ENCODE data around the gene RIMBP3C. TPM values are rescaled to one million over a fixed set of nuclear protein-coding genes. Genes with fewer than 3 reads are reported as not detected.

The RIMBP3C gene
- total and polyA plus RNA-seq, 2 donors (not counting 1 experiment from before 2014, with no cell fraction given), result 0.22 to 0.89 TPM

GRCh38 chr22:21590809-21591641 is 39.8 kb upstream of the RIMBP3C start:
- Histone ChIP-seq H3K36me3 (replicated peaks in 1 of 2; ENCODE audit: control extremely low read depth in 1 of 2, control insufficient read depth in 1 of 2, extremely low read depth in 1 of 2, insufficient read depth in 2 of 2, low read length in 1 of 2) (peaks cover 0 to 44% of the 10 kb centered on the region in 2 experiments), H3K27me3 (replicated peaks in 1 of 4; ENCODE audit: control extremely low read depth in 1 of 4, control insufficient read depth in 3 of 4, insufficient read depth in 4 of 4, low read length in 3 of 4) (no peaks in the 10 kb centered on the region), H3K79me2 (ENCODE audit: control insufficient read depth, insufficient read depth, low read length) (peaks cover 95% of the 10 kb centered on the region), H3K4me1 (ENCODE audit: control insufficient read depth in 2 of 2, insufficient read depth in 2 of 2, low read length in 2 of 2) (peaks cover 36 to 50% of the 10 kb centered on the region in 2 donors), H3K9me3 (ENCODE audit: control extremely low read depth in 1 of 3, control insufficient read depth in 2 of 3, insufficient read depth in 1 of 3, low read length in 2 of 3) (peaks cover 0 to 5% (median 0%) of the 10 kb centered on the region in 3 donors), H3K4me2 (replicated peaks; ENCODE audit: low read depth, low read length, poor library complexity, severe bottlenecking) (peak overlapping the region; percentile 44), H4K20me1 (ENCODE audit: control insufficient read depth, insufficient read depth, low read length, poor library complexity, severe bottlenecking) (peaks cover 91% of the 10 kb centered on the region), H3K4me3 (ENCODE audit: control extremely low read depth in 1 of 5, extremely low read depth in 1 of 5, insufficient read depth in 1 of 5, low read depth in 2 of 5, low read length in 4 of 5) (no peak overlapping the region), H2AFZ (ENCODE audit: insufficient read depth, low read depth, low read length, poor library complexity, severe bottlenecking) (no peak overlapping the region), H3K27ac (ENCODE audit: low read length in 2 of 2) (peak overlapping the region; percentile 6 to 10), H3K9ac (ENCODE audit: low read length) (peak overlapping the region; percentile 3)
- Mint-ChIP-seq H3K9me3 (ENCODE audit: insufficient read depth) (no peaks in the 10 kb centered on the region), H3K27me3 (no peaks in the 10 kb centered on the region), H3K27ac (peak overlapping the region; percentile 47), H3K4me3 (peak overlapping the region; percentile 66), H3K4me1 (peaks cover 62% of the 10 kb centered on the region)
- ChIA-PET CTCF (interaction anchor here (0.6 kb wide), 1 partner anchor 39 kb away, joined by 3 read pairs; the partner anchor contains the start of gene YDJC), POLR2A (interaction anchor here (0.6 kb wide), 1 partner anchor 13 kb away, joined by 5 read pairs; no protein-coding TSS in a partner anchor)
- TF ChIP-seq EZH2 (IDR thresholded peaks at IDR 0.05; ENCODE audit: borderline replicate concordance, insufficient read depth, low read depth, low read length, poor library complexity, severe bottlenecking) (no peak), CTCF (IDR thresholded peaks at IDR 0.05) (no peak)
- DNase-seq (peak; percentile 72), ATAC-seq (ENCODE audit: low read depth) (peak; percentile 63)
- intact Hi-C loops (cut with micrococcal nuclease), result no loop called here
- 57% methylated on average over 8 of the region's 9 CpGs for WGBS (ENCODE audit: insufficient coverage)

- POLR2A ChIA-PET, result no interaction called here
- WGBS (ENCODE audit: insufficient coverage), result 92% methylated on average over 8 of the region's 8 CpGs
- Histone ChIP-seq H3K4me1 (ENCODE audit: control insufficient read depth in 2 of 2, insufficient read depth in 2 of 2, low read length in 2 of 2) (peaks cover 36 to 50% of the 10 kb centered on the region in 2 donors), H3K27ac (ENCODE audit: low read length in 2 of 2) (peak overlapping the region in 1 of 2 donors; percentile 34), H2AFZ (ENCODE audit: insufficient read depth, low read depth, low read length, poor library complexity, severe bottlenecking) (no peak overlapping the region), H4K20me1 (ENCODE audit: control insufficient read depth, insufficient read depth, low read length, poor library complexity, severe bottlenecking) (peaks cover 90% of the 10 kb centered on the region), H3K9ac (ENCODE audit: low read length) (no peak overlapping the region), H3K4me3 (ENCODE audit: control extremely low read depth in 1 of 5, extremely low read depth in 1 of 5, insufficient read depth in 1 of 5, low read depth in 2 of 5, low read length in 4 of 5) (no peak overlapping the region), H3K9me3 (ENCODE audit: control extremely low read depth in 1 of 3, control insufficient read depth in 2 of 3, insufficient read depth in 1 of 3, low read length in 2 of 3) (peaks cover 0 to 5% (median 0%) of the 10 kb centered on the region in 3 donors), H3K27me3 (replicated peaks in 1 of 4; ENCODE audit: control extremely low read depth in 1 of 4, control insufficient read depth in 3 of 4, insufficient read depth in 4 of 4, low read length in 3 of 4) (no peaks in the 10 kb centered on the region), H3K79me2 (ENCODE audit: control insufficient read depth, insufficient read depth, low read length) (peaks cover 96% of the 10 kb centered on the region), H3K36me3 (replicated peaks in 1 of 2; ENCODE audit: control extremely low read depth in 1 of 2, control insufficient read depth in 1 of 2, extremely low read depth in 1 of 2, insufficient read depth in 2 of 2, low read length in 1 of 2) (peaks cover 2 to 31% of the 10 kb centered on the region in 2 experiments), H3K4me2 (replicated peaks; ENCODE audit: low read depth, low read length, poor library complexity, severe bottlenecking) (no peak overlapping the region)
- H3K27me3 Mint-ChIP-seq, result no peaks in the 10 kb centered on the region
- intact Hi-C loops (cut with micrococcal nuclease), result loop anchor here (5.0 kb wide), 1 partner anchor 43 kb away; the partner anchor contains the start of genes CCDC116 and YDJC
- H3K9me3 Mint-ChIP-seq (ENCODE audit: insufficient read depth), result no peaks in the 10 kb centered on the region
- TF ChIP-seq EZH2 (IDR thresholded peaks at IDR 0.05; ENCODE audit: borderline replicate concordance, insufficient read depth, low read depth, low read length, poor library complexity, severe bottlenecking), result no peak
- no peak for TF ChIP-seq CTCF (IDR thresholded peaks at IDR 0.05)
- CTCF ChIA-PET, result interaction anchor here (0.9 kb wide), 1 partner anchor 53 kb away, joined by 3 read pairs; no protein-coding TSS in a partner anchor
- DNase-seq (no peak), ATAC-seq (ENCODE audit: low read depth) (no peak)
- no peak overlapping the region for H3K4me3 Mint-ChIP-seq
- peak overlapping the region; percentile 68 for H3K27ac Mint-ChIP-seq
- peaks cover 65% of the 10 kb centered on the region for H3K4me1 Mint-ChIP-seq
Observed at GRCh38 chr22:21589396-21589795, 38.1 kb upstream of the RIMBP3C start.

Data from B cell (primary cell).